K562 (cell line): ENCODE results near the gene RBM5. TPM values are rescaled to one million over a fixed set of nuclear protein-coding genes. Genes with fewer than 3 reads are reported as not detected.

Experiments used
- CHD1 ChIP-seq: fragments of 200-600 bp; sonication (generic); IDR thresholded peaks from one replicate; pipeline ENCODE4 v1.6.1; 2012; ENCODE audit warnings: mild to moderate bottlenecking, moderate library complexity, low read length, inconsistent platforms
- CREB3 ChIP-seq: fragments of 450-650 bp; conservative IDR thresholded peaks from 2 replicates; pipeline ENCODE4 v1.6.1; 2016; ENCODE audit warnings: missing genetic modification characterization, low read depth, mild to moderate bottlenecking, missing compliant biosample characterization, moderate library complexity
- GTF3C2 ChIP-seq: IDR thresholded peaks from 3 replicates; pipeline ENCODE4 v1.6.1; 2011; ENCODE audit warnings: borderline replicate concordance, mild to moderate bottlenecking, moderate library complexity; ENCODE audit not compliant: insufficient read length; ENCODE audit errors: extremely low read depth
- NR1H2 ChIP-seq: sonication (generic); formaldehyde crosslinking; IDR thresholded peaks from 2 replicates; pipeline ENCODE4 v1.4.0; 2020; ENCODE audit warnings: mild to moderate bottlenecking, missing genetic modification reagents
- PTRF ChIP-seq: fragments of 450-650 bp; IDR thresholded peaks from 2 replicates; pipeline ENCODE4 v1.6.1; 2016; ENCODE audit warnings: mild to moderate bottlenecking, missing genetic modification characterization, missing compliant biosample characterization
- SOX6 ChIP-seq: fragments of 450-650 bp; IDR thresholded peaks from 2 replicates; pipeline ENCODE4 v1.6.1; 2014; ENCODE audit warnings: mild to moderate bottlenecking
- SREBF2 ChIP-seq: sonication (generic); formaldehyde crosslinking; IDR thresholded peaks from 2 replicates; pipeline ENCODE4 v1.4.0; 2020; ENCODE audit warnings: mild to moderate bottlenecking, missing genetic modification reagents
- SRSF9 ChIP-seq: fragments of 200-400 bp; formaldehyde crosslinking; IDR thresholded peaks from 2 replicates; pipeline ENCODE4 v1.6.1; 2017; ENCODE audit warnings: low read depth, low read length, borderline replicate concordance
- THAP7 ChIP-seq: fragments of 250-450 bp; sonication (Bioruptor Pico); IDR thresholded peaks from 2 replicates; pipeline ENCODE4 v1.5.0; 2021
- XRCC5 ChIP-seq: fragments of 200-400 bp; formaldehyde crosslinking; IDR thresholded peaks from 2 replicates; pipeline ENCODE4 v1.6.1; 2017; ENCODE audit warnings: low read depth, mild to moderate bottlenecking, low read length
- ZNF551 ChIP-seq: fragments of 250-450 bp; sonication (Bioruptor Pico); IDR thresholded peaks from 2 replicates; pipeline ENCODE4 v1.5.0; 2021; ENCODE audit warnings: mild to moderate bottlenecking, moderate library complexity
- ZNF830 ChIP-seq: fragments of 250-450 bp; sonication (Bioruptor Pico); IDR thresholded peaks from 2 replicates; pipeline ENCODE4 v1.5.0; 2021; ENCODE audit warnings: mild to moderate bottlenecking
- polyA plus RNA-seq, 8 experiments: library from polyadenylated mRNA; depleted of rRNA in 4 of 8; stranded (reverse) in 5 of 8; unstranded in 3 of 8; fragments of >200 nt; fragmentation: Nextera tagmentation in 2 of 8; fragmentation: Illumina TruSeq in 1 of 8; extraction: Ambion mirVana in 2 of 8; extraction: Trizol in 1 of 8; gene quantifications; 2 replicates each; pipeline versions ENCODE4 v1.2.1 to v1.2.3, GENCODE V29; 2011 to 2014; ENCODE audit warnings: inconsistent platforms in 1 of 8, missing spikeins in 1 of 8
- total RNA-seq, 7 experiments: library from RNA; depleted of rRNA in 6 of 7; stranded (reverse); fragments of >200 nt in 6 of 7; fragmentation: Illumina TruSeq in 2 of 7; extraction: Trizol in 2 of 7; gene quantifications; 2 replicates each; pipeline versions ENCODE4 v1.2.1 to v1.2.3, GENCODE V29; 2011 to 2021; ENCODE audit warnings: low replicate concordance in 1 of 7
- TF ChIP-seq, protein P1 (sequence below): sonication (generic); formaldehyde crosslinking; IDR thresholded peaks from 2 replicates; pipeline ENCODE4 v1.8.1; 2023; ENCODE audit warnings: mild to moderate bottlenecking, missing genetic modification reagents
- TF ChIP-seq, protein P2 (sequence below): fragments of 450-650 bp; formaldehyde crosslinking; IDR thresholded peaks from 2 replicates; pipeline ENCODE4 v1.4.0; 2022; ENCODE audit warnings: missing genetic modification characterization
- TF ChIP-seq, protein P3 (sequence below), 2 experiments: fragments of 450-650 bp; conservative IDR thresholded peaks; 2 replicates each; pipeline ENCODE4 v1.6.1; 2017; ENCODE audit warnings: mild to moderate bottlenecking in 2 of 2, moderate library complexity in 2 of 2

RBM5 gene
- total and polyA plus RNA-seq, 9 of the 15 experiments (the other 6 are each of a cell fraction or from before 2014, with no cell fraction given), result 24.5 to 153 (median 81.6) TPM

- TF ChIP-seq CREB3 (tag), result no peak
- TF ChIP-seq THAP7 (CRISPR knock-in tag), result no peak
- TF ChIP-seq ZNF551, result no peak
- TF ChIP-seq SRSF9, result no peak
- TF ChIP-seq, protein P1, sequence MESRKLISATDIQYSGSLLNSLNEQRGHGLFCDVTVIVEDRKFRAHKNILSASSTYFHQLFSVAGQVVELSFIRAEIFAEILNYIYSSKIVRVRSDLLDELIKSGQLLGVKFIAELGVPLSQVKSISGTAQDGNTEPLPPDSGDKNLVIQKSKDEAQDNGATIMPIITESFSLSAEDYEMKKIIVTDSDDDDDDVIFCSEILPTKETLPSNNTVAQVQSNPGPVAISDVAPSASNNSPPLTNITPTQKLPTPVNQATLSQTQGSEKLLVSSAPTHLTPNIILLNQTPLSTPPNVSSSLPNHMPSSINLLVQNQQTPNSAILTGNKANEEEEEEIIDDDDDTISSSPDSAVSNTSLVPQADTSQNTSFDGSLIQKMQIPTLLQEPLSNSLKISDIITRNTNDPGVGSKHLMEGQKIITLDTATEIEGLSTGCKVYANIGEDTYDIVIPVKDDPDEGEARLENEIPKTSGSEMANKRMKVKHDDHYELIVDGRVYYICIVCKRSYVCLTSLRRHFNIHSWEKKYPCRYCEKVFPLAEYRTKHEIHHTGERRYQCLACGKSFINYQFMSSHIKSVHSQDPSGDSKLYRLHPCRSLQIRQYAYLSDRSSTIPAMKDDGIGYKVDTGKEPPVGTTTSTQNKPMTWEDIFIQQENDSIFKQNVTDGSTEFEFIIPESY (CRISPR knock-in tag), result no peak
- TF ChIP-seq, protein P2, sequence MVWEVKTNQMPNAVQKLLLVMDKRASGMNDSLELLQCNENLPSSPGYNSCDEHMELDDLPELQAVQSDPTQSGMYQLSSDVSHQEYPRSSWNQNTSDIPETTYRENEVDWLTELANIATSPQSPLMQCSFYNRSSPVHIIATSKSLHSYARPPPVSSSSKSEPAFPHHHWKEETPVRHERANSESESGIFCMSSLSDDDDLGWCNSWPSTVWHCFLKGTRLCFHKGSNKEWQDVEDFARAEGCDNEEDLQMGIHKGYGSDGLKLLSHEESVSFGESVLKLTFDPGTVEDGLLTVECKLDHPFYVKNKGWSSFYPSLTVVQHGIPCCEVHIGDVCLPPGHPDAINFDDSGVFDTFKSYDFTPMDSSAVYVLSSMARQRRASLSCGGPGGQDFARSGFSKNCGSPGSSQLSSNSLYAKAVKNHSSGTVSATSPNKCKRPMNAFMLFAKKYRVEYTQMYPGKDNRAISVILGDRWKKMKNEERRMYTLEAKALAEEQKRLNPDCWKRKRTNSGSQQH (CRISPR knock-in tag), result no peak
- TF ChIP-seq GTF3C2, result no peak
- no peak for TF ChIP-seq PTRF (tag)
- TF ChIP-seq, protein P3, sequence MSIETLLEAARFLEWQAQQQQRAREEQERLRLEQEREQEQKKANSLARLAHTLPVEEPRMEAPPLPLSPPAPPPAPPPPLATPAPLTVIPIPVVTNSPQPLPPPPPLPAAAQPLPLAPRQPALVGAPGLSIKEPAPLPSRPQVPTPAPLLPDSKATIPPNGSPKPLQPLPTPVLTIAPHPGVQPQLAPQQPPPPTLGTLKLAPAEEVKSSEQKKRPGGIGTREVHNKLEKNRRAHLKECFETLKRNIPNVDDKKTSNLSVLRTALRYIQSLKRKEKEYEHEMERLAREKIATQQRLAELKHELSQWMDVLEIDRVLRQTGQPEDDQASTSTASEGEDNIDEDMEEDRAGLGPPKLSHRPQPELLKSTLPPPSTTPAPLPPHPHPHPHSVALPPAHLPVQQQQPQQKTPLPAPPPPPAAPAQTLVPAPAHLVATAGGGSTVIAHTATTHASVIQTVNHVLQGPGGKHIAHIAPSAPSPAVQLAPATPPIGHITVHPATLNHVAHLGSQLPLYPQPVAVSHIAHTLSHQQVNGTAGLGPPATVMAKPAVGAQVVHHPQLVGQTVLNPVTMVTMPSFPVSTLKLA (conservative IDR thresholded peaks at IDR 0.05), result peak in 1 of 2 experiments; percentile 30; a peak in 1 of 4 replicates
- no peak for TF ChIP-seq SOX6
- no peak for TF ChIP-seq SREBF2 (CRISPR knock-in tag)
- no peak for TF ChIP-seq ZNF830 (CRISPR knock-in tag)
- no peak for TF ChIP-seq XRCC5
- no peak for TF ChIP-seq NR1H2 (CRISPR knock-in tag)
- TF ChIP-seq CHD1, result peak; percentile 93
These were observed at the start of gene RBM5 (continued) for GRCh38 chr3:50088725-50089608.
